GM21526 (cell line): Measurements from ENCODE around the gene CYSTM1.

ENCODE experiments used
- ATAC-seq: cut with Tn5 transposase; IDR thresholded peaks from one replicate; pipeline ENCODE4 v1.9.1; 2021; ENCODE audit warnings: moderate library complexity; ENCODE audit not compliant: unreplicated experiment, low FRiP score

Gene CYSTM1

DNA sequence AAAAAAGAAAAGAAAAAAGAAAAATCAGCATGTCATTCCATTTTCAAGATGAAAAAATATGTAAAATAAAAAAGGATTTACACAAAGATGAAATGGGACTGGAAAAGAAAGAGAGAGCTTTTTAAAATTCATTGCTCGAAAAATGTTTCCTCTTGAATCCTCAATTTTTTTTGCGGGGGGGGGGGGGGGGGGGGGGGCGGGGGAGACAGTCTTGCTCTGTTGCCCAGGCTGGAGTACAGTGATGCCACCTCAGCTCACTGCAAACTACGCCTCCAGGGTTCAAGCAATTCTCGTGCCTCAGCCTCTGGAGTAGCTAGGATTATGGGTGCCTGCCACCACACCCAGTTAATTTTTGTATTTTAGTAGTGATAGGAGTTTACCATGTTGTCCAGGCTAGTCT is 111.4 kb downstream of the CYSTM1 start:
- no peak for ATAC-seq

DNA sequence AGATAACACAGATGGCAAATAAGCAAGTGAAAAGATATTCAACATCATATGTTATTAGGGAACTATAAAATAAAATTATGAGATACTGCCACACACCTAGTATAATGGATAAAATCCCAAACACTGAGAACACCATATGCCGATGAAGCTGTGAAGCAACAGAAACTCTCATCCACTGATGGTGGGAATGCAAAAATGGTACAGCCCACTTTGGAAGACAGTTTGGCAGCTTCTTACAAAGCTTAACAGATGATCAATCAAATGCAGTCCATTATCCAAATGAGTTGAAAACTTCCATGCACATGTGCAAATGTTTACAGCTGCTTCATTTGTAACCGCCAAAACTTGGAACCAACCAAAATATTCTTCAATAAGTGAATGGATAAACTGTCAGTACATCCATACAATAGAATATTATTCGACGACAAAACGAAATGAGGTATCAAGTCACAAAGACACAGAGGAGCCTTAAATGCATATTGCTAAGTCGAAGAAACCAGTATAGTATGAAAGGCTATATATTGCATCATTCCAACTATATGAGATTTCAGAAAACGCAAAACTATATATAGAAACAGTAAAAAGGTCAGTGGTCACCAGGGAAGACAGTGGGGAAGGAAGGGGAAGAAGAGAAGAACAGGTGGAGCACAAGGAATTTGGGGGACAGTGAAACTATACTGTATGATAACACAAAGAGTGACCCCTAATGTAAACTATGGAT is 113.0 kb downstream of the CYSTM1 start:
- ATAC-seq = no peak

DNA sequence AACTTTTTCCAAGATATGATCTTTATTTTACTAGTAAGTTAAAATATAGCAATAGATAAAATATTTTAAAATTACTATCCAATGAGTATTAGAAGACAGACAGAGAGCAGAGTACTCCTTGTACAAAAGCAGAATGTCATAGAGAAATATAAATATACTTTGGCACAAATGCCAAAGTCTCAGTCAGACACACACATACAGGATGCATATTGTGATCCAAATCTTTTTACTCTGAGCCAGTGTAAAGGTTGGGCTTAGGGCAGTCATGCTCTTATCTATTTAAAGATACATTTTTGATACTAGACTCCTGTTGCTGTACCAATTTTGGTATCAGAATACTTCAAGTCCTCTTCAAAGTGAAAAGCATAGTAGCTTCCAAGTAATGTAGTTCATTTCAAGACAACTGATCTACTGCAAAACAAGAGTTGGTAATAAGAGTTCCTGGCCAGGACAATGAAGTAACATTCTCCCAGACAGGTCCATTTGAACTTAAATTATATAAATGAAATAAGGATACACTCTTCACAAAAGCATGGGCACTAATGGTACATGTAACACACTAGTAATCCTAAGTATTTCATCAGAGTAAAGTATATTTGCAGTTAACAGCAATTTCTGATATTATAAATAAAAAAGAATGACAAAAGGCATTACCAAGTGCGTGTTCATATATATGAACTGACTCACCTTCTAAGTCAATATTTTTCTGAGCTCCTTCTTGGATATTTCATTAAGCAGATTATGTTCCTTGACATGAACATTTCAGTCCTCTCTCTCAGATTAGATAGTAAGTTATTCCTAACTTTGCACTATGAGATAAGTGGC is 117.4 kb downstream of the CYSTM1 start:
- ATAC-seq = no peak
